ENCODE measurements around the gene PRKCH.

DNA sequence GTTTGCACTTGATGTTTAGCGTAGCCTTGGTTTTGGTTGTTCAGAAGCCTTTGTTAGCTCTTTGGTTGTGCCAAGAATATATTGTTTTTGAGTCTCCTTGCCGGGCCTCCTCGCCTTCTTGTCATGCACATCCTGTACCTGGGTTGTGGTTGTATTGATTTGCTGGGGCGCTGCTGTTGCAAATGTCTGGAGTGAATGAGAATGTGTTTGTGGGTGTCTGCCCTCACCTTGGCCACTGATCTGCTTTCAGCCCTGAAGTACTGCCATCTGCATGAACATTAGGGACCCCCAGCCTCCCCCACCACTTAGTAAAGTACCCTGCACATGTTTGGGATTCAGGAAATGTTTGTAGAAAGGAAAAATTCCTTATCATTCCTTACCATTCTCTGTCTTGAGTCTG lies 16.5 kb downstream of the PRKCH start:
- TF ChIP-seq, protein P1, sequence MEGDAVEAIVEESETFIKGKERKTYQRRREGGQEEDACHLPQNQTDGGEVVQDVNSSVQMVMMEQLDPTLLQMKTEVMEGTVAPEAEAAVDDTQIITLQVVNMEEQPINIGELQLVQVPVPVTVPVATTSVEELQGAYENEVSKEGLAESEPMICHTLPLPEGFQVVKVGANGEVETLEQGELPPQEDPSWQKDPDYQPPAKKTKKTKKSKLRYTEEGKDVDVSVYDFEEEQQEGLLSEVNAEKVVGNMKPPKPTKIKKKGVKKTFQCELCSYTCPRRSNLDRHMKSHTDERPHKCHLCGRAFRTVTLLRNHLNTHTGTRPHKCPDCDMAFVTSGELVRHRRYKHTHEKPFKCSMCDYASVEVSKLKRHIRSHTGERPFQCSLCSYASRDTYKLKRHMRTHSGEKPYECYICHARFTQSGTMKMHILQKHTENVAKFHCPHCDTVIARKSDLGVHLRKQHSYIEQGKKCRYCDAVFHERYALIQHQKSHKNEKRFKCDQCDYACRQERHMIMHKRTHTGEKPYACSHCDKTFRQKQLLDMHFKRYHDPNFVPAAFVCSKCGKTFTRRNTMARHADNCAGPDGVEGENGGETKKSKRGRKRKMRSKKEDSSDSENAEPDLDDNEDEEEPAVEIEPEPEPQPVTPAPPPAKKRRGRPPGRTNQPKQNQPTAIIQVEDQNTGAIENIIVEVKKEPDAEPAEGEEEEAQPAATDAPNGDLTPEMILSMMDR (IDR thresholded peaks at IDR 0.05; ENCODE audit: low read depth, low read length): no peak
- TF ChIP-seq EZH2phosphoT487 (IDR thresholded peaks at IDR 0.05; ENCODE audit: low read depth): no peak
